ENCODE results near the gene BMP8A.
A peak's percentile ranks its signal among the peaks of the same experiment; 100 is the strongest.

BMP8A gene

GRCh38 chr1:39562886-39563285 lies 71.5 kb downstream of the BMP8A start:
- Mint-ChIP-seq H3K4me1 (peaks cover 10% of the 10 kb centered on the region), H3K4me3 (no peak overlapping the region), H3K27me3 (no peaks in the 10 kb centered on the region), H3K36me3 (ENCODE audit: insufficient read depth) (peaks cover 69% of the 10 kb centered on the region), H3K27ac (ENCODE audit: low read depth) (no peak overlapping the region), H3K9me3 (no peaks in the 10 kb centered on the region)
- DNase-seq (ENCODE audit: low spot score in 2 of 2), result no peak
- ATAC-seq (replicated peaks; ENCODE audit: extremely low read depth, poor library complexity, severe bottlenecking), result no peak

GRCh38 chr1:39563669-39564068 lies 72.2 kb downstream of the BMP8A start:
- Mint-ChIP-seq H3K36me3 (ENCODE audit: insufficient read depth) (peaks cover 74% of the 10 kb centered on the region), H3K4me3 (no peak overlapping the region), H3K27me3 (no peaks in the 10 kb centered on the region), H3K4me1 (peaks cover 4% of the 10 kb centered on the region), H3K9me3 (no peaks in the 10 kb centered on the region), H3K27ac (ENCODE audit: low read depth) (no peak overlapping the region)
- DNase-seq (ENCODE audit: low spot score in 2 of 2) (no peak), ATAC-seq (replicated peaks; ENCODE audit: extremely low read depth, poor library complexity, severe bottlenecking) (no peak)

- DNase-seq (ENCODE audit: low spot score in 2 of 2), result no peak
- H3K36me3 Mint-ChIP-seq (ENCODE audit: insufficient read depth), result peaks cover 76% of the 10 kb centered on the region
- ATAC-seq (replicated peaks; ENCODE audit: extremely low read depth, poor library complexity, severe bottlenecking), result no peak
- no peaks in the 10 kb centered on the region for H3K27me3 Mint-ChIP-seq
- H3K4me3 Mint-ChIP-seq, result no peak overlapping the region
- H3K9me3 Mint-ChIP-seq, result no peaks in the 10 kb centered on the region
- no peaks in the 10 kb centered on the region for H3K4me1 Mint-ChIP-seq
- no peak overlapping the region for H3K27ac Mint-ChIP-seq (ENCODE audit: low read depth)
Observed at GRCh38 chr1:39564340-39564739, 72.9 kb downstream of the BMP8A start.

- no peak overlapping the region for H3K27ac Mint-ChIP-seq (ENCODE audit: low read depth)
- H3K9me3 Mint-ChIP-seq, result no peaks in the 10 kb centered on the region
- no peaks in the 10 kb centered on the region for H3K27me3 Mint-ChIP-seq
- H3K4me3 Mint-ChIP-seq, result no peak overlapping the region
- DNase-seq (ENCODE audit: low spot score in 2 of 2) (no peak), ATAC-seq (replicated peaks; ENCODE audit: extremely low read depth, poor library complexity, severe bottlenecking) (no peak)
- H3K4me1 Mint-ChIP-seq, result no peaks in the 10 kb centered on the region
- H3K36me3 Mint-ChIP-seq (ENCODE audit: insufficient read depth), result peaks cover 78% of the 10 kb centered on the region
Observed at GRCh38 chr1:39564941-39565340, 73.5 kb downstream of the BMP8A start.

DNA sequence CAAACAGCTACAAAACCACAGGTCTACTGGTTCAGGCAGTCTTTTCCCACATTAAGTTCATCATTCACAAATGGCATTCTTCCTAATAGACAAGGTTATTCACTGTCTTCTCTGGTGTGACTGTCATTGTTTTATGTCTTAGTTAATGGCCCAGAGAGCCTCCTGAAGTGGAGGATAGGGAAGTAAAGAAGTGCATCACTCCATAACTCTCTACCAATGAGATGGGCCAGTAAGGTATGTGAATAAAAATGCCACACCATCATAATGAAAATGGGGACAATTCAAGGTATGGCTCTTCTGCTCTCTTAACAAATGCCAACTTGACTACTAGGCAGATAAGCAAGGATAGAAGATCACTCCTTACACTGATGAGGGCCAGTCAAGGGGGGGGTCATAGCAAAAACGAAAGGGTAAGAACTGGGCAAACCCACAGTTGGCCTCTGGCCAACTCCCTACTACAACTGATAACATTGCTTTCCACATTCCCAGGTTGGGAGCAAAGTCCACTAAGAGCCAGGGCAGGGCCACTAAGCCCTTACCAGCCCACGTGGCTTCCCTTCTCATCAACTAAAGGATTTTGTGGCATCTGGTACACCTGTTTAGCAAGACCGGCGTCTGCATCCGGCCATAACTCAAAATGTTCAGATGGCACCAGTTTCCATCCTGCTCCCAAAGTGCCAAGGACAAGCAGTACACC lies 75.2 kb downstream of the BMP8A start:
- ATAC-seq (replicated peaks; ENCODE audit: extremely low read depth, poor library complexity, severe bottlenecking) (no peak), DNase-seq (ENCODE audit: low spot score in 2 of 2) (no peak)
- no peaks in the 10 kb centered on the region for H3K27me3 Mint-ChIP-seq
- H3K4me3 Mint-ChIP-seq, result no peak overlapping the region
- no peaks in the 10 kb centered on the region for H3K4me1 Mint-ChIP-seq
- H3K27ac Mint-ChIP-seq (ENCODE audit: low read depth), result no peak overlapping the region
- peaks cover 80% of the 10 kb centered on the region for H3K36me3 Mint-ChIP-seq (ENCODE audit: insufficient read depth)
- no peaks in the 10 kb centered on the region for H3K9me3 Mint-ChIP-seq

GRCh38 chr1:39567302-39567701 lies 75.9 kb downstream of the BMP8A start:
- no peaks in the 10 kb centered on the region for H3K9me3 Mint-ChIP-seq
- no peak overlapping the region for H3K4me3 Mint-ChIP-seq
- no peaks in the 10 kb centered on the region for H3K4me1 Mint-ChIP-seq
- H3K27ac Mint-ChIP-seq (ENCODE audit: low read depth), result no peak overlapping the region
- no peak for DNase-seq (ENCODE audit: low spot score in 2 of 2)
- peaks cover 81% of the 10 kb centered on the region for H3K36me3 Mint-ChIP-seq (ENCODE audit: insufficient read depth)
- H3K27me3 Mint-ChIP-seq, result no peaks in the 10 kb centered on the region
- no peak for ATAC-seq (replicated peaks; ENCODE audit: extremely low read depth, poor library complexity, severe bottlenecking)

DNA sequence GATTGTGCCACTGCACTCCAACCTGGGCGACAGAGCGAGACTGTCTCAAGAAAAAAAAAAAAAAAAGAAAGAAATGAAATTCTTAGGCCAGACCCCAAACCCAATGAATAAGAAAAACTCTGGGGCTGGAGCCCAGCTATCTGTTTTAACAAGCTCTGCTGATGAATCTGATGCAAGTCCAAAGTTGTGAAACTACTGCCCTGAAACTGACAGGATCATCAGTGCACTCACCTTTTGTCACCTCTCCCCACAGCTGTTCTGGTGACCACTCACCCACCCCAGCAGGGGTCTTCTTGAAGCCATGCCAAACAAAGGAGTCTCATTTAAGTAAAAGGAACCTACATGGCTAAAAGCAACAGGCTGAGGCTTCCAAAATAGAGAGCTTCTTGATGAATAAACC lies 76.8 kb downstream of the BMP8A start:
- no peak overlapping the region for H3K4me3 Mint-ChIP-seq
- no peaks in the 10 kb centered on the region for H3K27me3 Mint-ChIP-seq
- H3K4me1 Mint-ChIP-seq, result peaks cover 1% of the 10 kb centered on the region
- H3K9me3 Mint-ChIP-seq, result no peaks in the 10 kb centered on the region
- ATAC-seq (replicated peaks; ENCODE audit: extremely low read depth, poor library complexity, severe bottlenecking), result no peak
- no peak overlapping the region for H3K27ac Mint-ChIP-seq (ENCODE audit: low read depth)
- no peak for DNase-seq (ENCODE audit: low spot score in 2 of 2)
- H3K36me3 Mint-ChIP-seq (ENCODE audit: insufficient read depth), result peaks cover 75% of the 10 kb centered on the region

GRCh38 chr1:39569034-39569433 lies 77.6 kb downstream of the BMP8A start:
- no peak for ATAC-seq (replicated peaks; ENCODE audit: extremely low read depth, poor library complexity, severe bottlenecking)
- peaks cover 72% of the 10 kb centered on the region for H3K36me3 Mint-ChIP-seq (ENCODE audit: insufficient read depth)
- H3K4me1 Mint-ChIP-seq, result peaks cover 9% of the 10 kb centered on the region
- H3K27me3 Mint-ChIP-seq, result no peaks in the 10 kb centered on the region
- DNase-seq (ENCODE audit: low spot score in 2 of 2), result no peak
- H3K27ac Mint-ChIP-seq (ENCODE audit: low read depth), result no peak overlapping the region
- H3K9me3 Mint-ChIP-seq, result no peaks in the 10 kb centered on the region
- no peak overlapping the region for H3K4me3 Mint-ChIP-seq

DNA sequence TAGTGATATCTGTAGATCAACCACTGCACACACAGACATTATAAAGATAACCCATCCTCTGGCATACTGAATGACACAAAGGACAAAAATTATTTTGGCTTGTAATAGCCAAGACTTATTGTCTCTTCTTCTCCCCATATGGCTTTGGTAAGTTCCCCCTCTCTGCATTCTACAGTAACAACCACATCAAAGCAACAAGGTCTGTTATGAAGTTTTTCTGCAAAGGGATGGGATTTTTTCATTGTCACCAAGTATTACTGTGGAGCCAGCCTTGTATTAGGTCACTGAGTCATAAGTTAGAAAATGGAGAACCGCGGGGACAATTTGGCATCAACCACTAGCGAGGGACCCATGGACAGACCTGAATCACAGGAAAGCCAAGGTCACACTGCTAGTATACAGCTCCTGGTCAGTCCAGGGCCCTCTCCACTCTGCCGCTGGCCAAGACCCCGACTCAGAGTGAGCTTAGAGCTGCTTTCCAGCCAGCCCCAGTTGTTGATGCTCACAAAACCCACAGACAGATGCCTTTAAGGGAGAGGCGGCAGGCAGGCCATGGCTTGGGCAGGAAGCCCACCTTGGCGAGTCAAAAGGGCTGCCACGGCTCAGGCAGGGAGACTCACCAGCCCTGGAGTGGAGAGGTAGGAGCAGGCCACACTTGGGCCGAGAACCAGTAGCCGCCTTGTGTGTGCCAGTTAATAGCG lies 79.2 kb downstream of the BMP8A start:
- Mint-ChIP-seq H3K9me3 (no peaks in the 10 kb centered on the region), H3K27ac (ENCODE audit: low read depth) (no peak overlapping the region), H3K4me3 (no peak overlapping the region), H3K27me3 (no peaks in the 10 kb centered on the region), H3K4me1 (peaks cover 25% of the 10 kb centered on the region), H3K36me3 (ENCODE audit: insufficient read depth) (peaks cover 63% of the 10 kb centered on the region)
- ATAC-seq (replicated peaks; ENCODE audit: extremely low read depth, poor library complexity, severe bottlenecking) (no peak), DNase-seq (ENCODE audit: low spot score in 2 of 2) (no peak)

DNA sequence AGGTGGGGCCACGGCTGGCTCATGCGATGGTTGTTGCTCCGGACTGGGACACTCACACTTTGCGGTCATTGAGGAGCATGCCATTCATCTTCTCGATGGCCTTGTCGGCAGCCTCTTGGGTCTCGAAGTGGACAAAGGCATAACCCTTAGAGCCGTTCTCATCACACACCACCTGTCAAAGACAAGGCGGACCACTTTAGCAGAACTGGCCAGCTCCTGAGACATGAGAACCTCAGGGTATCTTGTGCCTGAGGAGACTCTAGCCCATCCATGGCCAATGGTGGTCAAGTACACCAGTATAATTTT lies 79.7 kb downstream of the BMP8A start:
- H3K36me3 Mint-ChIP-seq (ENCODE audit: insufficient read depth), result peaks cover 58% of the 10 kb centered on the region
- H3K9me3 Mint-ChIP-seq, result no peaks in the 10 kb centered on the region
- ATAC-seq (replicated peaks; ENCODE audit: extremely low read depth, poor library complexity, severe bottlenecking) (no peak), DNase-seq (ENCODE audit: low spot score in 2 of 2) (no peak)
- no peaks in the 10 kb centered on the region for H3K27me3 Mint-ChIP-seq
- H3K4me1 Mint-ChIP-seq, result peaks cover 25% of the 10 kb centered on the region
- no peak overlapping the region for H3K4me3 Mint-ChIP-seq
- no peak overlapping the region for H3K27ac Mint-ChIP-seq (ENCODE audit: low read depth)

GRCh38 chr1:39572379-39573096 lies 81.1 kb downstream of the BMP8A start:
- no peak for DNase-seq (ENCODE audit: low spot score in 2 of 2)
- H3K4me1 Mint-ChIP-seq, result peaks cover 25% of the 10 kb centered on the region
- H3K4me3 Mint-ChIP-seq, result no peak overlapping the region
- H3K9me3 Mint-ChIP-seq, result no peaks in the 10 kb centered on the region
- ATAC-seq (replicated peaks; ENCODE audit: extremely low read depth, poor library complexity, severe bottlenecking), result no peak
- H3K36me3 Mint-ChIP-seq (ENCODE audit: insufficient read depth), result peaks cover 50% of the 10 kb centered on the region
- H3K27ac Mint-ChIP-seq (ENCODE audit: low read depth), result no peak overlapping the region
- H3K27me3 Mint-ChIP-seq, result no peaks in the 10 kb centered on the region

DNA sequence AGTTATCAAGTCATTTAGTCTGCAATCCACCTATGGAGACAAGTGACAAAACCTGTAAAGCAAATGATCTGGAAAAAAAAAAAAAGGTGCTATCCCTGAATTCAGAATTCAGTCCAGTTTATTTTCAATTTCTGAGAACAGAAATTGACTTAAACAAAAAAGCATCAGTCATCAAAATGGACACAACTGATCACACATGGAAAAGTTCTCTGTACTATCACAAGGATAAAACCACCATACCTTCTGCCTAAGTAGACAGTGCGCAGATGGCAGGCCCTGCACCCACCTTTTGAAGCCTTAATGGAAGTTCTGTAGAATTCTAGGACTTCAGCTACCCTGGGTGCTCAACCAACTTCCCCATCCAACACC lies 81.6 kb downstream of the BMP8A start:
- DNase-seq (ENCODE audit: low spot score in 2 of 2), result no peak
- Mint-ChIP-seq H3K27ac (ENCODE audit: low read depth) (no peak overlapping the region), H3K36me3 (ENCODE audit: insufficient read depth) (peaks cover 47% of the 10 kb centered on the region), H3K9me3 (no peaks in the 10 kb centered on the region), H3K4me3 (peak overlapping the region; percentile 89), H3K4me1 (peaks cover 25% of the 10 kb centered on the region), H3K27me3 (no peaks in the 10 kb centered on the region)
- ATAC-seq (replicated peaks; ENCODE audit: extremely low read depth, poor library complexity, severe bottlenecking), result no peak
